Mammary epithelial cell (primary cell): ENCODE measurements around the gene C2orf78.

ENCODE experiments used
- EZH2 ChIP-seq: IDR thresholded peaks from 2 replicates; pipeline ENCODE4 v1.6.1; 2012; ENCODE audit warnings: low read length, inconsistent platforms, borderline replicate concordance
- TF ChIP-seq, protein P1 (sequence below), 2 donors: IDR thresholded peaks in 1 of 2; conservative IDR thresholded peaks in 1 of 2; 2 replicates each; pipeline ENCODE4 v1.5.1; 2011 to 2012; ENCODE audit warnings: inconsistent platforms in 2 of 2, low read length in 2 of 2, mild to moderate bottlenecking in 2 of 2, control low read depth in 1 of 2, low read depth in 1 of 2; ENCODE audit not compliant: insufficient read depth in 1 of 2; ENCODE audit errors: extremely low read depth in 1 of 2

DNA sequence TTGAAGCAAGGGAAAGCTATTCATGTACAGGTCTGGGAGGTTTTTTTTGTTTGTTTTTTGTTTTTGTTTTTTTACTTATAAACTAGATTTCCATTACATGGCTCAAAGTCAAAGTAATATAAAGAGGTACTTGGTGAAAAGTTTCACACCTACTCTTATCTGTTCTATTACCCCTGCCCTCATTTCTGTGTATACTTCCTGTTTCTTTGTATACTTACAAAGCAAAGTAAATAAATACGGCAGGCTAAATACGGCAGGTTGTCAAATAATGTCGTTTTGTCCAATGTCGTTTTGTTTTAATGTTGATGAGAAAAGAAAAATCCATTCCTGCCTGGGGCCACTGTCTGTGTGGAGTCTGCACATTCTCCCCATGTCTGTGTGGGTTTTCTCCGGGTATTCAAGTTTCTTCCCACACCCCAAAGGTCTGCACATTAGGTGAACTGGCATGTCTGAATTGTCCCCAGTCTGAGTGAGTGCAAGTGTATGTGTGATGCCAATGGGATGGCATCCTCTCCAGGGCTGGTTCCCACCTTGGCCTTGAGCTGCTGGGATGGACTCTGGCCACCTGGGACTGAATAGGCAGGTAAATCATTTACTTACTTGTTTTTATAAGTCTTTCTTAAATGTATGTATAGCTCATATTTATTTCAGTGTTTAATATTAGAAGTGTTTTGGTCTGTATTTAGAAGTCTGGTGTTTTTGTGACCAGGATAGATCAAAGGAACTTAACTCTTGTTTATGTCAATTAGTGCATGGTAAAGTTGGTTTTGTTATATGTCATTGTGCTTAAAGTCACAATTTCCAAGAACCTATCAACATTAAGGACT, 58.1 kb downstream of the C2orf78 start:
- TF ChIP-seq, protein P1, sequence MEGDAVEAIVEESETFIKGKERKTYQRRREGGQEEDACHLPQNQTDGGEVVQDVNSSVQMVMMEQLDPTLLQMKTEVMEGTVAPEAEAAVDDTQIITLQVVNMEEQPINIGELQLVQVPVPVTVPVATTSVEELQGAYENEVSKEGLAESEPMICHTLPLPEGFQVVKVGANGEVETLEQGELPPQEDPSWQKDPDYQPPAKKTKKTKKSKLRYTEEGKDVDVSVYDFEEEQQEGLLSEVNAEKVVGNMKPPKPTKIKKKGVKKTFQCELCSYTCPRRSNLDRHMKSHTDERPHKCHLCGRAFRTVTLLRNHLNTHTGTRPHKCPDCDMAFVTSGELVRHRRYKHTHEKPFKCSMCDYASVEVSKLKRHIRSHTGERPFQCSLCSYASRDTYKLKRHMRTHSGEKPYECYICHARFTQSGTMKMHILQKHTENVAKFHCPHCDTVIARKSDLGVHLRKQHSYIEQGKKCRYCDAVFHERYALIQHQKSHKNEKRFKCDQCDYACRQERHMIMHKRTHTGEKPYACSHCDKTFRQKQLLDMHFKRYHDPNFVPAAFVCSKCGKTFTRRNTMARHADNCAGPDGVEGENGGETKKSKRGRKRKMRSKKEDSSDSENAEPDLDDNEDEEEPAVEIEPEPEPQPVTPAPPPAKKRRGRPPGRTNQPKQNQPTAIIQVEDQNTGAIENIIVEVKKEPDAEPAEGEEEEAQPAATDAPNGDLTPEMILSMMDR (conservative IDR thresholded peaks at IDR 0.05 in 1 of 2, IDR thresholded peaks at IDR 0.05 in 1 of 2; ENCODE audit: extremely low read depth in 1 of 2, insufficient read depth in 1 of 2, low read depth in 1 of 2, low read length in 2 of 2), result no peak
- TF ChIP-seq EZH2, result no peak
